Ishikawa (cell line): ENCODE data around the gene CD300C.

Experiments used
- CEBPB ChIP-seq: IDR thresholded peaks from 2 replicates; pipeline ENCODE4 v1.6.1; 2012
- EGR1 ChIP-seq: IDR thresholded peaks from 2 replicates; pipeline ENCODE4 v1.6.1; 2012
- EP300 ChIP-seq: IDR thresholded peaks from 2 replicates; pipeline ENCODE4 v1.6.1; 2012; ENCODE audit warnings: borderline replicate concordance
- FOXM1 ChIP-seq: IDR thresholded peaks from 2 replicates; pipeline ENCODE4 v1.6.1; 2012; ENCODE audit warnings: low read depth, borderline replicate concordance
- RAD21 ChIP-seq: IDR thresholded peaks from 2 replicates; pipeline ENCODE4 v1.6.1; 2012; ENCODE audit warnings: low read depth
- TAF1 ChIP-seq: IDR thresholded peaks from 2 replicates; pipeline ENCODE4 v1.6.1; 2012; ENCODE audit warnings: low read depth, mild to moderate bottlenecking
- TCF12 ChIP-seq: IDR thresholded peaks from 2 replicates; pipeline ENCODE4 v1.6.1; 2012; ENCODE audit warnings: low read depth
- TEAD4 ChIP-seq: IDR thresholded peaks from 2 replicates; pipeline ENCODE4 v1.6.1; 2012
- TF ChIP-seq, protein P1 (sequence below): IDR thresholded peaks from 2 replicates; pipeline ENCODE4 v1.6.1; 2012
- TF ChIP-seq, protein P2 (sequence below): IDR thresholded peaks from 2 replicates; pipeline ENCODE4 v1.6.1; 2012; ENCODE audit warnings: low read depth, mild to moderate bottlenecking

DNA sequence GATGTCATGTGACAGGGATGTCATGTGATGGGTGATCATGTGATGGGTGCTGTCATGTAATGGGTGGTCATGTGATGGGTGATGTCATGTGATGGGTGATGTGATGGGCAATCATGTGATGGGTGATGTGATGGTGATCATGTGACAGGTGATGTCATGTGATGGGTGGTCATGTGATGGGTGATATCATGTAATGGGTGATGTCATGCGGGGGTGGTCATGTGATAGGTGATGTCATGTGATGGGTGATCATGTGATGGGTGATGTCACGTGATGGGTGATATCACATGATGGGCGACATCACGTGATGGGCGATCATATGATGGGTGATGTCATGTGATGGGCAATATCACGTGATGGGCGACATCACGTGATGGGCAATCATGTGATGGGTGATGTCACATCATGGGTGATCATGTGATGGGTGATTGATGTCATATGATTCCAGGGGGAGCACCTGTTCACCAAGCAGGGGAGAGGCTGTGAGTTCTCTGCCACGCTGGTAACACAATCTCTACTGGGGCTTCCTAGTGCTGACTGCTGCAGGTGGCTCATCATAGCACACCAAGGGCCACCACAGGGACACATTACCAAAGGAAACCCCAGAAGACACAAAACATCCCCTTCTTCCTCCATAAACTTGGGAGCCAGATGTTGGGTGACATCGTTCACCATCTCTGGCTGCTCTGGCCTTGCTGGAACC is 31.1 kb downstream of the CD300C start:
- TF ChIP-seq, protein P1, sequence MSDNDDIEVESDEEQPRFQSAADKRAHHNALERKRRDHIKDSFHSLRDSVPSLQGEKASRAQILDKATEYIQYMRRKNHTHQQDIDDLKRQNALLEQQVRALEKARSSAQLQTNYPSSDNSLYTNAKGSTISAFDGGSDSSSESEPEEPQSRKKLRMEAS = peak; percentile 20; the same call in 1 of the 2 replicates
- TF ChIP-seq TCF12 (no peak), EP300 (no peak), EGR1 (no peak), TEAD4 (no peak), FOXM1 (no peak), RAD21 (no peak), CEBPB (no peak), TAF1 (no peak)
- TF ChIP-seq, protein P2, sequence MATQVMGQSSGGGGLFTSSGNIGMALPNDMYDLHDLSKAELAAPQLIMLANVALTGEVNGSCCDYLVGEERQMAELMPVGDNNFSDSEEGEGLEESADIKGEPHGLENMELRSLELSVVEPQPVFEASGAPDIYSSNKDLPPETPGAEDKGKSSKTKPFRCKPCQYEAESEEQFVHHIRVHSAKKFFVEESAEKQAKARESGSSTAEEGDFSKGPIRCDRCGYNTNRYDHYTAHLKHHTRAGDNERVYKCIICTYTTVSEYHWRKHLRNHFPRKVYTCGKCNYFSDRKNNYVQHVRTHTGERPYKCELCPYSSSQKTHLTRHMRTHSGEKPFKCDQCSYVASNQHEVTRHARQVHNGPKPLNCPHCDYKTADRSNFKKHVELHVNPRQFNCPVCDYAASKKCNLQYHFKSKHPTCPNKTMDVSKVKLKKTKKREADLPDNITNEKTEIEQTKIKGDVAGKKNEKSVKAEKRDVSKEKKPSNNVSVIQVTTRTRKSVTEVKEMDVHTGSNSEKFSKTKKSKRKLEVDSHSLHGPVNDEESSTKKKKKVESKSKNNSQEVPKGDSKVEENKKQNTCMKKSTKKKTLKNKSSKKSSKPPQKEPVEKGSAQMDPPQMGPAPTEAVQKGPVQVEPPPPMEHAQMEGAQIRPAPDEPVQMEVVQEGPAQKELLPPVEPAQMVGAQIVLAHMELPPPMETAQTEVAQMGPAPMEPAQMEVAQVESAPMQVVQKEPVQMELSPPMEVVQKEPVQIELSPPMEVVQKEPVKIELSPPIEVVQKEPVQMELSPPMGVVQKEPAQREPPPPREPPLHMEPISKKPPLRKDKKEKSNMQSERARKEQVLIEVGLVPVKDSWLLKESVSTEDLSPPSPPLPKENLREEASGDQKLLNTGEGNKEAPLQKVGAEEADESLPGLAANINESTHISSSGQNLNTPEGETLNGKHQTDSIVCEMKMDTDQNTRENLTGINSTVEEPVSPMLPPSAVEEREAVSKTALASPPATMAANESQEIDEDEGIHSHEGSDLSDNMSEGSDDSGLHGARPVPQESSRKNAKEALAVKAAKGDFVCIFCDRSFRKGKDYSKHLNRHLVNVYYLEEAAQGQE = no peak
